CD14-positive monocyte (primary cell): ENCODE results near the gene CR1L. TPM values are rescaled to one million over a fixed set of nuclear protein-coding genes. Genes with fewer than 3 reads are reported as not detected.

Experiments used
- DNase-seq, 3 donors: peaks; one replicate each; pipeline ENCODE4 v3.0.0-alpha.2; 2011 to 2022
- H2AFZ ChIP-seq: 2 replicates; pipeline ENCODE4 v1.6.0; 2012; ENCODE audit warnings: mild to moderate bottlenecking, low read depth, low read length, inconsistent platforms; ENCODE audit not compliant: insufficient read depth, poor library complexity, severe bottlenecking
- H3K27ac ChIP-seq, 2 donors: 1 replicate in 1 of 2; 2 replicates in 1 of 2; pipeline ENCODE4 v1.5.1; 2012 to 2013; ENCODE audit warnings: low read length in 2 of 2, control low read depth in 1 of 2, inconsistent platforms in 1 of 2, low read depth in 1 of 2, mild to moderate bottlenecking in 1 of 2
- H3K27me3 ChIP-seq, 2 donors: one replicate each; pipeline versions ENCODE4 v1.6.0 to v1.6.1; 2011 to 2013; ENCODE audit warnings: low read length in 2 of 2; ENCODE audit not compliant: control insufficient read depth in 2 of 2, insufficient read depth in 2 of 2
- H3K36me3 ChIP-seq, 2 donors: replicated peaks in 1 of 2; 1 replicate in 1 of 2; 2 replicates in 1 of 2; pipeline versions ENCODE4 v1.5.1 to v1.6.1; 2012 to 2013; ENCODE audit warnings: low read length in 2 of 2, control low read depth in 1 of 2, inconsistent platforms in 1 of 2, mild to moderate bottlenecking in 1 of 2; ENCODE audit not compliant: insufficient read depth in 2 of 2, control insufficient read depth in 1 of 2
- H3K4me1 ChIP-seq, 2 donors: 1 replicate in 1 of 2; 2 replicates in 1 of 2; pipeline versions ENCODE4 v1.5.1 to v1.6.1; 2012 to 2013; ENCODE audit warnings: low read length in 2 of 2, control low read depth in 1 of 2, inconsistent platforms in 1 of 2, mild to moderate bottlenecking in 1 of 2, moderate library complexity in 1 of 2; ENCODE audit not compliant: insufficient read depth in 2 of 2, control insufficient read depth in 1 of 2
- H3K4me2 ChIP-seq: replicated peaks from 2 replicates; pipeline ENCODE3; 2012; ENCODE audit warnings: low read length, moderate library complexity, mild to moderate bottlenecking; ENCODE audit not compliant: poor library complexity, severe bottlenecking; ENCODE audit errors: extremely low read depth
- H3K4me3 ChIP-seq, 3 experiments: fragments of 200-600 bp in 1 of 3; sonication (generic) in 1 of 3; replicated peaks in 1 of 3; 1 replicate in 2 of 3; 2 replicates in 1 of 3; pipeline ENCODE4 v1.5.1; 2011 to 2013; ENCODE audit warnings: low read length in 3 of 3, mild to moderate bottlenecking in 3 of 3, control low read depth in 2 of 3, low read depth in 2 of 3, inconsistent platforms in 1 of 3, moderate library complexity in 1 of 3
- H3K79me2 ChIP-seq: 2 replicates; pipeline ENCODE4 v1.6.0; 2012; ENCODE audit warnings: mild to moderate bottlenecking, control low read depth, inconsistent platforms, low read length, moderate library complexity; ENCODE audit not compliant: insufficient read depth
- H3K9ac ChIP-seq: 2 replicates; pipeline ENCODE4 v1.6.0; 2017; ENCODE audit warnings: low read length, mild to moderate bottlenecking; ENCODE audit not compliant: insufficient read depth, poor library complexity, severe bottlenecking
- H3K9me3 ChIP-seq, 2 donors: replicated peaks in 1 of 2; 1 replicate in 1 of 2; 2 replicates in 1 of 2; pipeline versions ENCODE4 v1.5.1 to v1.6.1; 2012 to 2013; ENCODE audit warnings: low read length in 2 of 2, control low read depth in 1 of 2; ENCODE audit not compliant: control insufficient read depth in 1 of 2, insufficient read depth in 1 of 2
- H4K20me1 ChIP-seq: 2 replicates; pipeline ENCODE4 v1.6.0; 2012; ENCODE audit warnings: mild to moderate bottlenecking, low read length, control low read depth, moderate library complexity; ENCODE audit not compliant: insufficient read depth
- H3K27ac Mint-ChIP-seq, 7 donors: one replicate each; pipeline ENCODE4 v1.8.0; 2020; ENCODE audit warnings: mild to moderate bottlenecking in 7 of 7, mixed read lengths in 7 of 7, moderate library complexity in 6 of 7, inconsistent platforms in 2 of 7
- H3K27me3 Mint-ChIP-seq, 3 donors: one replicate each; pipeline ENCODE4 v1.8.0; 2021 to 2022; ENCODE audit warnings: low read depth in 3 of 3, mild to moderate bottlenecking in 3 of 3, mixed read lengths in 3 of 3, moderate library complexity in 3 of 3, inconsistent platforms in 1 of 3
- H3K36me3 Mint-ChIP-seq, 2 donors: one replicate each; pipeline ENCODE4 v1.8.0; 2020; ENCODE audit warnings: mixed read lengths in 2 of 2, inconsistent platforms in 1 of 2, mild to moderate bottlenecking in 1 of 2
- H3K4me1 Mint-ChIP-seq: one replicate; pipeline ENCODE4 v1.8.0; 2020; ENCODE audit warnings: mild to moderate bottlenecking, mixed read lengths
- H3K4me3 Mint-ChIP-seq, 2 donors: one replicate each; pipeline ENCODE4 v1.8.0; 2020; ENCODE audit warnings: mild to moderate bottlenecking in 2 of 2, mixed read lengths in 2 of 2, moderate library complexity in 1 of 2
- H3K9me3 Mint-ChIP-seq, 7 donors: one replicate each; pipeline ENCODE4 v1.8.0; 2020 to 2022; ENCODE audit warnings: mixed read lengths in 7 of 7, mild to moderate bottlenecking in 6 of 7, moderate library complexity in 6 of 7, inconsistent platforms in 2 of 7
- CTCF ChIP-seq: fragments of 200-600 bp; IDR thresholded peaks from one replicate; pipeline ENCODE4 v1.8.0; 2022; ENCODE audit warnings: antibody characterized with exemption, mild to moderate bottlenecking
- WGBS: methylation state at CpG from one replicate; pipeline ENCODE4 v1.1.5; 2013; ENCODE audit warnings: missing lambda C conversion rate; ENCODE audit not compliant: insufficient coverage; 5-methylcytosine and 5-hydroxymethylcytosine counted together
- intact Hi-C, 2 donors: fragments of 100-400 bp; cut with micrococcal nuclease; formaldehyde crosslinking; loops; one replicate each; pipeline versions ENCODE4 v1.15.0 to v1.15.1; 2023
- polyA plus RNA-seq, 3 donors: library from polyadenylated mRNA; depleted of rRNA in 1 of 3; unstranded in 2 of 3; stranded (reverse) in 1 of 3; fragments of 300-500 nt in 2 of 3; fragments of >200 nt in 1 of 3; fragmentation: Illumina TruSeq in 2 of 3; gene quantifications; 1 replicate in 2 of 3; 2 replicates in 1 of 3; pipeline ENCODE4 v1.2.3, GENCODE V29; 2012 to 2021

The CR1L gene
- polyA plus RNA-seq, 3 donors: 0.49 TPM; not detected in 2

GRCh38 chr1:207651583-207651982 is 6.7 kb downstream of the CR1L start:
- H3K36me3 Mint-ChIP-seq: no peaks in the 10 kb centered on the region
- Histone ChIP-seq H3K9me3 (no peaks in the 10 kb centered on the region), H2AFZ (no peak overlapping the region), H3K4me1 (no peaks in the 10 kb centered on the region), H3K27ac (no peak overlapping the region), H4K20me1 (no peaks in the 10 kb centered on the region), H3K4me2 (no peak overlapping the region), H3K79me2 (no peaks in the 10 kb centered on the region), H3K27me3 (no peaks in the 10 kb centered on the region), H3K36me3 (no peaks in the 10 kb centered on the region), H3K9ac (no peak overlapping the region), H3K4me3 (no peak overlapping the region)
- no peaks in the 10 kb centered on the region for H3K9me3 Mint-ChIP-seq
- WGBS: no CpG with 5 or more reads among the region's 1 CpG
- no peak overlapping the region for H3K4me3 Mint-ChIP-seq
- intact Hi-C loops: no loop called here
- DNase-seq: no peak
- H3K27me3 Mint-ChIP-seq: peaks cover 0 to 6% (median 1%) of the 10 kb centered on the region in 3 donors
- no peak for TF ChIP-seq CTCF
- H3K4me1 Mint-ChIP-seq: peaks cover 6% of the 10 kb centered on the region
- H3K27ac Mint-ChIP-seq: no peak overlapping the region

- intact Hi-C loops: no loop called here
- DNase-seq: no peak
- Histone ChIP-seq H4K20me1 (no peaks in the 10 kb centered on the region), H3K4me2 (no peak overlapping the region), H3K4me1 (no peaks in the 10 kb centered on the region), H2AFZ (no peak overlapping the region), H3K79me2 (no peaks in the 10 kb centered on the region), H3K36me3 (no peaks in the 10 kb centered on the region), H3K4me3 (no peak overlapping the region), H3K9me3 (no peaks in the 10 kb centered on the region), H3K27ac (no peak overlapping the region), H3K9ac (no peak overlapping the region), H3K27me3 (no peaks in the 10 kb centered on the region)
- H3K9me3 Mint-ChIP-seq: no peaks in the 10 kb centered on the region
- no CpG with 5 or more reads among the region's 2 CpGs for WGBS
- no peak overlapping the region for H3K4me3 Mint-ChIP-seq
- no peak overlapping the region for H3K27ac Mint-ChIP-seq
- no peaks in the 10 kb centered on the region for H3K36me3 Mint-ChIP-seq
- H3K27me3 Mint-ChIP-seq: peaks cover 0 to 8% (median 1%) of the 10 kb centered on the region in 3 donors
- peak; percentile 24 for TF ChIP-seq CTCF
- H3K4me1 Mint-ChIP-seq: no peaks in the 10 kb centered on the region
Measured at GRCh38 chr1:207654320-207654719, 9.4 kb downstream of the CR1L start.
